ENCODE measurements around the gene SALL4.
"Not testable (repeated sequence)": the region's sequence is repeated elsewhere in the genome, so short reads cannot be mapped to it uniquely, and the experiment has no call there.

Gene SALL4

GRCh38 chr20:51765381-51765780 is 36.9 kb downstream of the SALL4 start:
- not testable (repeated sequence) for DNase-seq (ENCODE audit: low read depth in 2 of 2)

- no peak for DNase-seq (ENCODE audit: low read depth in 2 of 2)
These were observed 38.2 kb downstream of the SALL4 start for GRCh38 chr20:51763965-51764602.

DNA sequence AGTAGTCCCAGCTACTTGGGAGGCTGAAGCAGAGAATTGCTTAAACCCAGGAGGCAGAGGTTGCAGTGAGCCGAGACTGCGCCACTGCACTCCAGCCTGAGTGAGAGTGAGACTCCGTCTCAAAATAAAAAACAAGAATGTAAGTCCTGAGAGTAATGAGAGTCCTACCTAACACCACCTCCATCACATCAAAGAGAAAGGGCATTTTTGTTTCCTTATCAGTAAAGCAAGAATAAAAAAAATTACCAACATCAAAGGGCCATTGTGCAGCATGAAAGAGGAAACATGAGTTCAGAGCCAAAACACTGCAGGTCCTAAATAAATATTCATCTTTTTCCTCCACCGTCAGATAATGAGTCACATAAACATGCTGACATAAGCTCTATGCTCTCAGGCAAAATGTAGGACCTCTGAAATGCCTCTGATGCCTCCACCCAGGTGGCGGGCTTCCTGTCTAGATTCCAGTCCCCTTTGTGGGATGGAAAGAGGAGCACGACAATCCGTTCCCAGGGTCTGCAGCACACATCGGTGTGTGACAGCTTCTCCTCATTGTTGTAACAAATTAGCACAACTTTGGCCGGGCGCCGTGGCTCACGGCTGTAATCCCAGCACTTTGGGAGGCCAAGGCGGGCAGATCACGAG is 41.3 kb downstream of the SALL4 start:
- DNase-seq (ENCODE audit: low read depth in 2 of 2), result no peak

DNA sequence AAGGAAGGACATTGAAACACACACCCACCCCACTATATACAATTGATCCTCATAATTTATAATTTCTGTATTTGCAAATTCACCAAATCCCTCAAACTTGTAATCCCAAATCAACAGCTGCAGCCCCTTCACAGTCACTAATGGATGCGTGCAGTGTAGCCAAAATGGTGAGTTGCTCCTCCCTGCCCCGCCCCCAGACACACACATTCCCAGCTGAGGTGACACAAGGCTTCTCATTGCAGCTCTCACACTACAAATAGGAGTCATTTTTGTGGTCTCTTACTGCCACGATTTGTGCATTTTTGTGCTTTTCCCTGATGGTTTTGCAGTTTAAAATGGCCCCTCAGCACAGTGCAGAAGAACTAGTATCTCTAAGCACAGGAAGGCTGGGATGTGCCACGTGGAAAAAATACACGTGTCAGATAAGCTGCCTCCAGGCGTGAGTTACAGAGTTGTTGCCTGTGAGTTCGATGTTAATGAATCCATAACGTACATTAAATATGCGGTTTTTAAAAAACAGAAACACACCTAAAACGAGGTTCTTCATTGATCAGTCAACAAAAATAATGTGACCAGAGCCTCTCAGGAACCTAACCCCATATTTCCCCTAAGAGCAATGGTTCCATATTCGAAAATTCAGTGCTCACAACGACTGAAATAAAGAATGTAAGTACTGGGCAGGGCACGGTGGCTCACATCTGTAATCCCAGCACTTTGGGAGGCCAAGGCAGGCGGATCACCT is 42.4 kb downstream of the SALL4 start:
- DNase-seq (ENCODE audit: low read depth in 2 of 2), result no peak

DNA sequence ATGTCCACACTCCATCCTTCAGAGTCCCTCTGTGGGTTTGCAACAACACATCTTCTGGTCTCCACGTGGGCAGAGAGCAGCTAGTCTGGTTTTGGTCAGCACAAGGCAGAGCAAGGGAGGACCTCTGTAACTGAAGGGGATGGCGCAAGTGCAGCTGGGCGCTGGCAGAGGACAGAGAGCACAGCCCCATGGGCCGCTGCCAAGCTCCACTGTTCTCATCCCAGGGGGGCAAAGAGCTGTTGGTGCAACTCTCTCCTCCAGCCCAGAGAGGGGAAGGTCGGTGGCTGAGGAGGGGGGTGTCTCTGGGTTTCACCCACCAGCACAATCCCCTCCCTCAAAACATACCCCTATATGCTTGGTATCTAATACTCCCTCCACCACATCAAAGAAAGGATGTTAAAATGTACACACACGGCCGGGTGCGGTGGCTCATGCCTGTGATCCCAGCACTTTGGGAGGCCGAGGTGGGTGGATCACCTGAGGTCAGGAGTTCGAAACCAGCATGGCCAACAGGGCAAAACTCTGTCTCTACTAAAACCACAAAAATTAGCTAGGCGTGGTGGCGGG is 43.3 kb downstream of the SALL4 start:
- no peak for DNase-seq (ENCODE audit: low read depth in 2 of 2)

- DNase-seq (ENCODE audit: low read depth in 2 of 2), result no peak
These were observed 45.1 kb downstream of the SALL4 start for GRCh38 chr20:51757226-51757625.

GRCh38 chr20:51756653-51757052 is 45.7 kb downstream of the SALL4 start:
- DNase-seq (ENCODE audit: low read depth in 2 of 2), result no peak

DNA sequence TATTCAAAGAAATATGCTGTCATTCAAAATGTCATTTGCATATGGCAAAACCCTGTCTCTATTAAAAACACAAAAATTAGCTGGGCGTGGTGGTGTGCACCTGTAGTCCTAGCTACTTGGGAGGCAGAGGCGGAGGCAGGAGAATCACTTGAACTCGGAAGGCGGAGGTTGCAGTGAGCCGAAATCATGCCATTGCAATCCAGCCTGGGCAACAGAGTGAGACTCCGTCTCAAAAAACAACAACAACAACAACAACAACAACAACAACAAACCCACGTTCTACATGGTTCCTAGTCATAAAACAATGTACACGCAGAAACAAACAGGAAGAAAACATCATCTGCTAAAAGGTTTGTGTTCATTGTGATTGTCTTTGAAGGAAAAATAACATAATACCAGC is 49.1 kb downstream of the SALL4 start:
- not testable (repeated sequence) for DNase-seq (ENCODE audit: low read depth in 2 of 2)

GRCh38 chr20:51752343-51752951 is 49.9 kb downstream of the SALL4 start:
- DNase-seq (ENCODE audit: low read depth in 2 of 2), result no peak

GRCh38 chr20:51750770-51751388 is 51.4 kb downstream of the SALL4 start:
- no peak for DNase-seq (ENCODE audit: low read depth in 2 of 2)

- peak in 1 of 2 experiments; percentile 14 for DNase-seq (ENCODE audit: low read depth in 2 of 2)
These were observed 52.1 kb downstream of the SALL4 start for GRCh38 chr20:51750037-51750769.

DNA sequence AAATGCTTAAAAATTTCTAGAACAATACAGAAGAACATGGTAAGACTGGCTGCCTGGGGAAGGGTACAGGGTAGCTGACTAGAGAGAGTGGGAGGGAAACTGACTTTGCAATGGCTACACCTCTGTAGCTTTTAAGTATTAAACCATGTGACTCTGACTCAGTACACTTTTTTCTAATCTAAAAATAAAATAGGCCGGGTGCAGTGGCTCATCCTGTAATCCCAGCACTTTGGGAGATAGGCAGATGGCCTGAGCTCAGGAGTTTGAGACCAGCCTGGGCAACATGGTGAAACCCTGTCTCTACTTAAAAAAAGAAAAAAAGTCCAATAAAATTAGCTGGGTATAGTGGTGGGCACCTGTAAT is 52.7 kb downstream of the SALL4 start:
- DNase-seq (ENCODE audit: low read depth in 2 of 2), result no peak

DNA sequence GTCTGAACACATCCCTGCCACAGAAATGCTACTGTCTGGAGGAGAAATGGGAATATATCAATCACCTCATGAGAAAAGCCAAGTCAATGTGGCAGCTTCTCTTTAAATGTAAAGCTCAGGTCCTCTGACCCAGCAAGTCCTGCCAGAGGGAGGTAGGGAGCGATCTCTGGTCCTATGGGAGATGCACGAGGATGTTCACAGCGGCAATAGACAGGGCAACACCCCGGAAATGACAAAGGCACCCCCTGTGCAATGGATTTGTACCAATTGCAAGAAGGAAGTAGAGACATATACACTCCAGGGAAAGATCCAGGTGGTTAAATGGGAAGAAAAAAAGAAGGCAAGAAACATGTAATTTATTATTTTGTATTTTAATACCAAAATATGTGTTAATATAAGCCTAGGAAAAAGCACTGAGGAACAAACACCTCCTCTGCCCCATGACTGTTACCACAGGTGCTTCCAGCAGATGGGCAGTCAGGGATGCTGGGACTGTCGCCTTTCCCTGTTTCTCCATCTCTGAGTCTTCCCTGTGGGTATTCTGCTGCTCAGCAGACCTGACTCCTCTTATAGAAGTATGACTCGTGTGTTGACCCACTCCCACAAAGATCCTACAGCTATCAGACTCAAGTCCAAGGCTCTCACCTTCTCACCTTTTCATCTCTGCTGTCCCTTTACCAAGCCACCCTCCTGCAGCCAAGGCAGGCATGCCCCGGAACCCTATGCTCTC is 55.0 kb downstream of the SALL4 start:
- no peak for DNase-seq (ENCODE audit: low read depth in 2 of 2)

- no peak for DNase-seq (ENCODE audit: low read depth in 2 of 2)
These were observed 56.5 kb downstream of the SALL4 start for GRCh38 chr20:51745804-51746203.

DNA sequence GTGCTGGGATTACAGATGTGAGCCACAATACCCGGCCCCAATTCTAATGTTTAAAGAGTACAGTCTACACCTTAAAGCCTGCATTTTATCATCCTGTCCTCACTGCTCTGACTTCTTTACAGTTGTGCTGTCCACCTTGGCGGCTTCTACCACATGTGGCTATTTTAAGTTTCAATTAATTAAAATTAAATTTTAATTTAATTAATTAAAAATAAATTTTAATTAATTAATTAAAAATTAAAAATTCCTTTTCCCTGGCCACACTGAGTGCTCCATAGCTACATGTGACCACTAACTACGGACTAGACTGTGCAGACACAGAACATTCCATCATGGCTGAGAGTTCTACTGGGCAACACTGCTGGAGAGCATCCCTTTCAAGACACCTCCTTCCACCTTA is 61.5 kb downstream of the SALL4 start:
- DNase-seq (ENCODE audit: low read depth in 2 of 2), result no peak

DNA sequence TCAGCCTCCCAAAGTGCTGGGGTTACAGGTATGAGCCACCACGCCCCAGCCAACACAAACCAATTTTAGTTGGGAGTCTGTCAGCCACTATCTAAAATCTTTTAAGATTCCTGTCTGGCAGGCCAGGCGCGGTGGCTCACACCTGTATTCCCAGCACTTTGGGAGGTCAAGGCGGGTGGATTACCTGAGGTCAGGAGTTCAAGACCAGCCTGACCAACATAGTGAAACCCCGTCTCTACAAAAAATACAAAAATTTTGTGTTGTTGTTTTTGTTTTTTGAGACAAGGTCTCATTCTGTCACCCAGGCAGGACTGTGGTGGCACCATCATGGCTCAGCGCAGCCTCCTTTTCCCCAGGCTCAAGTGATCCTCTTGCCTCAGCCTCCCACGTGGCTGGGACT is 62.0 kb downstream of the SALL4 start:
- not testable (repeated sequence) for DNase-seq (ENCODE audit: low read depth in 2 of 2)

DNA sequence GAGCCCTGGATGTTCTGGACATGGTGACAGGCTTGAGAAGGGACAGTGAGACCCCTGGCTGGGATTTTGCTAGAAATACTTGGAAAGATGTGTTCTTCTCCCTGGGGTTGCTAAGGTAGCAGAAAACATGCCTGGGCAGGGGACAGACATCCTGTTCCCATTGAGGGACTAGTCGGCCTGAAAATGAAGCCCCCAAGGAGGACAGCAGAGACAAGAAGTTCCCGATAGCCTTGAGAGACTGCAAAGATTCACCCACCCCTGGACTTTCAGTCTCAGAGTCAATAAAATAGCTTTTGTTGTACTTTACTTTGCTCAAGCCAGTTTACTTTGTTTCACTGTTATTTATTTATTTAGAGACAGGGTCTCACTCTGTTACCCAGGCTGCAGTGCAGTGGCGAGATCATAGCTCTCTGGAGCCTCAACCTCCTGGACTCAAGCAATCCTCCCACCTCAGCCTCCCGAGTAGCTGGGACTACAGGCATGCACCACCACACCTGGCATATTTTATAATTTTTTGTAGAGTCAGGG is 62.5 kb downstream of the SALL4 start:
- DNase-seq (ENCODE audit: low read depth in 2 of 2), result no peak

DNA sequence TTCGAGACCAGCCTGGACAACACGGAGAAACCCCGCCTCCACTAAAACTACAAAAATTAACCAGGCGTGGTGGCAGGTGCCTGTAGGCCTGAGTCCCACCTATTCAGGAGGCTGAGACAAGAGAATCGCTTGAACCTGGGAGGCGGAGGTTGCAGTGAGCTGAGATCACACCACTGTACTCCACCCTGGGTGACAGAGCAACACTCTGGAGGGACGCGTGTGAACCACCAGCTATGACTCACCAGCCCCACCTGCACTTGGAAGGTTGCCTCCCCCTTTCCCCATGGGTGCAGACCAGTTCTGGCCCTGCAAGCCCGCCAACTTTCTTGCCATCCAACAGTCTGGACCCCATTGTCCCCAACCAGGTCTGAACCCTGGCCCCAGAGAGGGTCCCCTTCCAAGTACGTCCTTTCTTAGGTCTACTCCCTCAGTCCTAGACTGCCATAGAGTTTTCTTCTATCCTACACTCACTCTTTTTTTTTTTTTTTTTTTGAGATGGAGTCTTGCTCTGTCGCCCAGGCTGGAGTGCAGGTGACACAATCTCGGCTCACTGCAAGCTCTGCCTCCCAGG is 63.4 kb downstream of the SALL4 start:
- no peak for DNase-seq (ENCODE audit: low read depth in 2 of 2)

DNA sequence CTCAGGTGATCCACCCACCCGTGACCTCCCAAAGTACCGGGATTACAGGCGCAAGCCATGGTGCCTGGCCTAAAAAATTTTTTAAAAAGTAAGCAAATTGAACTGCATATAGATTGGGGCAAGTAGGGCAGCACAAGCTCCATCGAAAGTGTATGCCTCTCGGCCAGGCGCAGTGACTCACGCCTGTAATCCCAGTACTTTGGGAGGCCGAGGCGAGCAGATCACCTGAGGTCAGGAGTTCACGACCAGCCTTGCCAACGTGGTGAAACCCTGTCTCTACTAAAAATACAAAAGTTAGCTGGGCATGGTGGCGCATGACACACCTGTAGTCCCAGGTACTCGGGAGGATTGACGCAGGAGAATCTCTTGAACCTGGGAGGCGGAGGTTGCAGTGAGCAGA is 64.1 kb downstream of the SALL4 start:
- DNase-seq (ENCODE audit: low read depth in 2 of 2), result not testable (repeated sequence)

DNA sequence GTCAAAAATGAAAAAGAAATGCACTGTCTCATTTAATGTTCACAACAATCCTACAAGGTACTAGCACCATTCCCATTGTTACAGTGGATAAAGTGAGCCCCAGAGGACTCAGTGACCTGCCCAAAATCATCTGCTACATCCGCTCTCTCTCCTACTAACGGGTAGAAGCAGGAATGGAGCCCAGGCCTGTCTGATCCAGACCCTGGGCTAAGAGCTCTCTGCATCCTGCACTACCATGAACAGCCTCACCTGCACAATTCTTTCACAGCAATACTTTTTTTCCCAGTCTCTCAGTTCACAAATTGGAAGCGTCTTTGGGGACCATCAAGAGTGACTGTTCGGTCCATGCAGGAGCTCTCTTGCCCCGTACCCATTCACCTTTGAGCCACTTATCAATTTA is 65.4 kb downstream of the SALL4 start:
- DNase-seq (ENCODE audit: low read depth in 2 of 2), result no peak

All from stimulated activated CD4-positive, alpha-beta T cell treated with anti-CD3 and anti-CD28 coated beads, Interleukin-12 subunit alpha, Interleukin-12 subunit beta, amount 100 ng/mL, for 24 hours (primary cell).